CD4-positive, alpha-beta T cell (primary cell): ENCODE results near the gene PCF11. TPM values are rescaled to one million over a fixed set of nuclear protein-coding genes. Genes with fewer than 3 reads are reported as not detected.
A peak's percentile ranks its signal among the peaks of the same experiment; 100 is the strongest.

Experiments used
- ATAC-seq: fragments of 200-7000 bp; cut with Tn5 transposase; one replicate; pipeline ENCODE4 v1.10.0; 2022; ENCODE audit warnings: mild to moderate bottlenecking; ENCODE audit not compliant: poor library complexity
- CTCF ChIA-PET: fragments of 350-600 bp; sonication (Branson Sonifier 250); formaldehyde crosslinking; loops from one replicate; lab custom pipeline; 2021; ENCODE audit warnings: antibody characterized with exemption, inconsistent platforms; lab: Charles Lee
- POLR2A ChIA-PET: fragments of 350-600 bp; sonication (Branson Sonifier 250); formaldehyde crosslinking; loops from one replicate; lab custom pipeline; 2021; ENCODE audit warnings: antibody characterized with exemption, inconsistent platforms; lab: Charles Lee
- DNase-seq, 14 experiments: peaks; one replicate each; pipeline ENCODE4 v3.0.0-alpha.2; 2013 to 2020; ENCODE audit warnings: mixed read lengths in 2 of 14
- H3K27ac ChIP-seq, 2 donors: one replicate each; pipeline versions ENCODE4 v1.5.1 to v1.7.0; 2013; ENCODE audit warnings: low read length in 2 of 2, low read depth in 1 of 2, mild to moderate bottlenecking in 1 of 2
- H3K27me3 ChIP-seq, 2 experiments: 1 replicate in 1 of 2; 2 replicates in 1 of 2; pipeline versions ENCODE4 v1.6.1 to v1.7.0; 2013; ENCODE audit warnings: low read length in 2 of 2, control low read depth in 1 of 2, mild to moderate bottlenecking in 1 of 2, moderate library complexity in 1 of 2; ENCODE audit not compliant: insufficient read depth in 2 of 2, control insufficient read depth in 1 of 2
- H3K36me3 ChIP-seq: one replicate; pipeline ENCODE4 v1.6.1; 2013; ENCODE audit warnings: low read length, control low read depth; ENCODE audit not compliant: insufficient read depth
- H3K4me1 ChIP-seq: one replicate; pipeline ENCODE4 v1.6.1; 2013; ENCODE audit warnings: low read length, control low read depth; ENCODE audit not compliant: insufficient read depth
- H3K4me3 ChIP-seq: one replicate; pipeline ENCODE4 v1.5.1; 2013; ENCODE audit warnings: mild to moderate bottlenecking, low read length, moderate library complexity
- H3K9me3 ChIP-seq, 2 experiments: 1 replicate in 1 of 2; 2 replicates in 1 of 2; pipeline versions ENCODE4 v1.6.1 to v1.7.0; 2013; ENCODE audit warnings: low read length in 2 of 2, mild to moderate bottlenecking in 2 of 2, control low read depth in 1 of 2, moderate library complexity in 1 of 2; ENCODE audit not compliant: control insufficient read depth in 1 of 2, insufficient read depth in 1 of 2
- H3K27ac Mint-ChIP-seq: one replicate; pipeline ENCODE4 v1.8.0; 2020; ENCODE audit warnings: mixed read lengths
- H3K27me3 Mint-ChIP-seq: one replicate; pipeline ENCODE4 v1.8.0; 2021; ENCODE audit warnings: mixed read lengths
- H3K36me3 Mint-ChIP-seq: one replicate; pipeline ENCODE4 v1.8.0; 2021; ENCODE audit warnings: low read depth, mixed read lengths
- H3K4me1 Mint-ChIP-seq: one replicate; pipeline ENCODE4 v1.8.0; 2021; ENCODE audit warnings: low read depth, mixed read lengths
- H3K4me3 Mint-ChIP-seq: one replicate; pipeline ENCODE4 v1.8.0; 2020; ENCODE audit warnings: mild to moderate bottlenecking, mixed read lengths
- H3K9me3 Mint-ChIP-seq: one replicate; pipeline ENCODE4 v1.8.0; 2020; ENCODE audit warnings: mixed read lengths
- intact Hi-C, 2 experiments: fragments of 100-400 bp; cut with DNase I in 1 of 2; cut with micrococcal nuclease in 1 of 2; formaldehyde crosslinking; loops; one replicate each; pipeline versions ENCODE4 v1.15.1 to v1.9.0; 2023 to 2025; cut with DNase I, micrococcal nuclease
- total RNA-seq, 174 experiments: library from RNA in 2 of 174; stranded (reverse) in 2 of 174; gene quantifications; one replicate each; pipeline ENCODE4 v1.2.3 and lab custom pipeline; 2021 to 2026
- TF ChIP-seq, protein P1 (sequence below): fragments of 200-600 bp; IDR thresholded peaks from one replicate; pipeline ENCODE4 v1.8.0; 2022; ENCODE audit warnings: antibody characterized with exemption, mild to moderate bottlenecking

The PCF11 gene
- total RNA-seq, 2 experiments from 2014 or later, result 119 to 124 TPM

DNA sequence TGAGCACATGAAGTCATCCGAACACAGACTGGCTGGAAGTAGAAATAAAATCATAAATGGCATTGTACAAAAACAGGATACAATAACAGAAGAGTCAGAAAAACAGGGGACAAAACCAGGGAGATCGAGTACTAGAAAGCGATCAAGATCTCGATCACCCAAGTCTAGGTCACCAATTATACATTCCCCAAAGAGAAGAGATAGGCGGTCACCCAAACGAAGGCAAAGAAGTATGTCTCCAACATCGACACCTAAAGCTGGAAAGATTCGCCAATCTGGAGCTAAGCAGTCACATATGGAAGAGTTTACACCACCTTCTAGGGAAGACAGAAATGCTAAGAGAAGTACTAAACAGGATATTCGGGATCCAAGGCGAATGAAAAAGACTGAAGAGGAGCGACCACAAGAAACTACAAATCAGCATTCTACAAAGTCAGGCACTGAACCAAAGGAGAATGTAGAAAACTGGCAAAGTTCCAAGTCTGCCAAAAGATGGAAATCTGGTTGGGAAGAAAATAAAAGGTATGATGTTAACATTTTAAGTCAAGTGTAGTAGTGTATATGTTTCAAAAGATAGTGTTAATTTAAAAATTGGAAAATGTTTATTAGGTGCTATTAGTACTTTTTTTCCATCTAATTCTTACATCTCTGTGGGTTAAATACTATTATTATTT, 9.4 kb downstream of the PCF11 start:
- ATAC-seq (no peak), DNase-seq (no peak)
- H3K36me3 ChIP-seq, result peaks cover 71% of the 10 kb centered on the region
- Mint-ChIP-seq H3K9me3 (no peaks in the 10 kb centered on the region), H3K27me3 (no peaks in the 10 kb centered on the region), H3K27ac (peak overlapping the region; percentile 16), H3K4me1 (peaks cover 83% of the 10 kb centered on the region), H3K36me3 (peaks cover 82% of the 10 kb centered on the region), H3K4me3 (peak overlapping the region; percentile 57)
- no peak overlapping the region for H3K27ac ChIP-seq
- intact Hi-C loops, result no loop called here
- POLR2A ChIA-PET, result interaction anchor here (5.6 kb wide), 1 partner anchor 10 kb away, joined by 39 read pairs; the partner anchor contains the start of gene PCF11
- peaks cover 24% of the 10 kb centered on the region for H3K4me1 ChIP-seq
- H3K27me3 ChIP-seq, result no peaks in the 10 kb centered on the region
- H3K4me3 ChIP-seq, result no peak overlapping the region
- H3K9me3 ChIP-seq, result no peaks in the 10 kb centered on the region
- TF ChIP-seq, protein P1, sequence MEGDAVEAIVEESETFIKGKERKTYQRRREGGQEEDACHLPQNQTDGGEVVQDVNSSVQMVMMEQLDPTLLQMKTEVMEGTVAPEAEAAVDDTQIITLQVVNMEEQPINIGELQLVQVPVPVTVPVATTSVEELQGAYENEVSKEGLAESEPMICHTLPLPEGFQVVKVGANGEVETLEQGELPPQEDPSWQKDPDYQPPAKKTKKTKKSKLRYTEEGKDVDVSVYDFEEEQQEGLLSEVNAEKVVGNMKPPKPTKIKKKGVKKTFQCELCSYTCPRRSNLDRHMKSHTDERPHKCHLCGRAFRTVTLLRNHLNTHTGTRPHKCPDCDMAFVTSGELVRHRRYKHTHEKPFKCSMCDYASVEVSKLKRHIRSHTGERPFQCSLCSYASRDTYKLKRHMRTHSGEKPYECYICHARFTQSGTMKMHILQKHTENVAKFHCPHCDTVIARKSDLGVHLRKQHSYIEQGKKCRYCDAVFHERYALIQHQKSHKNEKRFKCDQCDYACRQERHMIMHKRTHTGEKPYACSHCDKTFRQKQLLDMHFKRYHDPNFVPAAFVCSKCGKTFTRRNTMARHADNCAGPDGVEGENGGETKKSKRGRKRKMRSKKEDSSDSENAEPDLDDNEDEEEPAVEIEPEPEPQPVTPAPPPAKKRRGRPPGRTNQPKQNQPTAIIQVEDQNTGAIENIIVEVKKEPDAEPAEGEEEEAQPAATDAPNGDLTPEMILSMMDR, result no peak
- CTCF ChIA-PET, result no interaction called here

DNA sequence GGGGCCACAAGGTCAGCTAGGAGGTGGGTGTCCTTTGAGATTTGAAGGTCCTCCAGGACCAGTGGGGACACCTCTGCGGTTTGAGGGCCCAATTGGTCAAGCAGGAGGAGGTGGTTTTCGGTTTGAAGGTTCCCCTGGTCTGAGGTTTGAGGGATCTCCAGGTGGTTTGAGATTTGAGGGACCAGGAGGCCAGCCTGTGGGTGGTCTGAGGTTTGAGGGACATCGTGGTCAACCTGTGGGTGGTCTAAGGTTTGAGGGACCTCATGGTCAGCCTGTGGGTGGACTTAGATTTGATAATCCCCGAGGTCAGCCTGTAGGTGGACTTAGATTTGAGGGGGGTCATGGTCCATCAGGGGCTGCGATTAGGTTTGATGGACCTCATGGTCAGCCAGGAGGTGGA, 11.8 kb downstream of the PCF11 start:
- Histone ChIP-seq H3K9me3 (no peaks in the 10 kb centered on the region), H3K4me1 (peaks cover 35% of the 10 kb centered on the region), H3K4me3 (no peak overlapping the region), H3K27ac (no peak overlapping the region), H3K36me3 (peaks cover 85% of the 10 kb centered on the region), H3K27me3 (no peaks in the 10 kb centered on the region)
- Mint-ChIP-seq H3K27ac (peak overlapping the region; percentile 63), H3K9me3 (no peaks in the 10 kb centered on the region), H3K4me3 (peak overlapping the region; percentile 53), H3K27me3 (no peaks in the 10 kb centered on the region), H3K36me3 (peaks cover 96% of the 10 kb centered on the region), H3K4me1 (peaks cover 83% of the 10 kb centered on the region)
- ChIA-PET CTCF (no interaction called here), POLR2A (interaction anchor here (0.7 to 5.6 kb wide), 3 partner anchors 9 to 16 kb away, joined by 3 to 39 read pairs (median 4); partner anchors contain the start of gene PCF11)
- intact Hi-C loops, result no loop called here
- ATAC-seq (no peak), DNase-seq (no peak)
- TF ChIP-seq, protein P1, result no peak

DNA sequence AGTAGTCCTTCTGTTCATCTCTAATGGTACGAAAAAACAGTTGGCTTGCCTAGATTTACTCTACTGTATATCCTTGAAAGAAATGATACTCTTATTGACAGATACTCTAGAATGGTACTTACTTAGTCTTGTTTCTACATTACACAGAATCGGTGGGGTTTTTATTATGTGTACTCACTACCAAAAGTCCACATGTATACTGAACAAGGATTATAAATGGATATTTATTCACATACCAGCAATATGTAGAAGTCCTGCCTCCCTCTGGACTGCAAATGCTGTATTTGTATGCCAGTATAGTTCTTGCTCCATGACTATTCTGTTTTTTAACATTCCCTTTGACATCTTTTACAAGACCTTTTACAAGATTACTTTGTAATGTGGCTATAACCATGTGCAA, 13.9 kb downstream of the PCF11 start:
- Mint-ChIP-seq H3K9me3 (no peaks in the 10 kb centered on the region), H3K27ac (peak overlapping the region; percentile 43), H3K4me1 (peaks cover 80% of the 10 kb centered on the region), H3K27me3 (no peaks in the 10 kb centered on the region), H3K4me3 (peak overlapping the region; percentile 81), H3K36me3 (peaks cover 96% of the 10 kb centered on the region)
- H3K27ac ChIP-seq, result no peak overlapping the region
- no peaks in the 10 kb centered on the region for H3K27me3 ChIP-seq
- intact Hi-C loops, result loop anchor here in 1 of 2 experiments (5.0 kb wide), 1 partner anchor 264 kb away; no protein-coding TSS in a partner anchor
- TF ChIP-seq, protein P1, result no peak
- ChIA-PET POLR2A (interaction anchor here (3.9 kb wide), 1 partner anchor 15 kb away, joined by 31 read pairs; the partner anchor contains the start of gene PCF11), CTCF (no interaction called here)
- no peaks in the 10 kb centered on the region for H3K9me3 ChIP-seq
- H3K36me3 ChIP-seq, result peaks cover 89% of the 10 kb centered on the region
- peak overlapping the region; percentile 27 for H3K4me3 ChIP-seq
- peaks cover 46% of the 10 kb centered on the region for H3K4me1 ChIP-seq
- DNase-seq, result no peak
- ATAC-seq, result no peak
